A673 (cell line): Measurements from ENCODE around the gene FOXI1. TPM values are rescaled to one million over a fixed set of nuclear protein-coding genes. Genes with fewer than 3 reads are reported as not detected.

ENCODE experiments used
- BruUV-seq: library from RNA; stranded (reverse); fragments of 400-500 nt; replicated peaks from 2 replicates; lab custom pipeline; 2021; lab: Mats Ljungman, UMichigan
- CTCF ChIA-PET: fragments of 300-600 bp; sonication (Branson Sonifier 250); formaldehyde crosslinking; loops from one replicate; lab custom pipeline; 2022; ENCODE audit warnings: antibody characterized with exemption; lab: Charles Lee
- POLR2A ChIA-PET: fragments of 300-600 bp; sonication (Branson Sonifier 250); formaldehyde crosslinking; loops from one replicate; lab custom pipeline; 2022; ENCODE audit warnings: antibody characterized with exemption; ENCODE audit not compliant: low non-redundant PET; lab: Charles Lee
- DNase-seq: peaks from one replicate; pipeline ENCODE4 v3.0.0-alpha.2; 2015; ENCODE audit warnings: low spot score
- H3K27ac ChIP-seq: fragments of 200-600 bp; sonication (generic); 2 replicates; pipeline ENCODE4 v1.5.1; 2016; ENCODE audit warnings: mixed run types, low read depth, mild to moderate bottlenecking, mixed read lengths, antibody characterized with exemption, low read length; ENCODE audit not compliant: poor library complexity, severe bottlenecking
- H3K27me3 ChIP-seq: fragments of 200-600 bp; sonication (generic); replicated peaks from 2 replicates; pipeline ENCODE4 v1.6.1; 2017; ENCODE audit warnings: mixed run types, low read depth, mild to moderate bottlenecking, mixed read lengths, antibody characterized with exemption, low read length; ENCODE audit not compliant: insufficient read depth, poor library complexity
- H3K36me3 ChIP-seq: fragments of 200-600 bp; sonication (generic); 2 replicates; pipeline ENCODE4 v1.6.1; 2016; ENCODE audit warnings: mixed run types, mild to moderate bottlenecking, mixed read lengths, antibody characterized with exemption, low read length; ENCODE audit not compliant: insufficient read depth, poor library complexity, severe bottlenecking
- H3K4me1 ChIP-seq: fragments of 200-600 bp; sonication (generic); 2 replicates; pipeline ENCODE4 v1.6.1; 2017; ENCODE audit warnings: mixed run types, mild to moderate bottlenecking, mixed read lengths, antibody characterized with exemption, low read length; ENCODE audit not compliant: insufficient read depth, poor library complexity, severe bottlenecking
- H3K4me3 ChIP-seq: fragments of 200-600 bp; sonication (generic); 2 replicates; pipeline ENCODE4 v1.5.1; 2016; ENCODE audit warnings: low read depth, mixed run types, mild to moderate bottlenecking, mixed read lengths, low read length; ENCODE audit not compliant: poor library complexity, severe bottlenecking
- H3K9me3 ChIP-seq: fragments of 200-600 bp; sonication (generic); 2 replicates; pipeline ENCODE4 v1.6.1; 2016; ENCODE audit warnings: mixed run types, low read depth, mild to moderate bottlenecking, mixed read lengths, antibody characterized with exemption, low read length; ENCODE audit not compliant: poor library complexity, severe bottlenecking
- EZH2 ChIP-seq: fragments of 200-600 bp; sonication (generic); IDR thresholded peaks from 2 replicates; pipeline ENCODE4 v1.6.1; 2017; ENCODE audit warnings: borderline replicate concordance, low read depth, mild to moderate bottlenecking, mixed read lengths, antibody characterized with exemption, low read length; ENCODE audit not compliant: poor library complexity, severe bottlenecking
- intact Hi-C: fragments of 100-400 bp; cut with micrococcal nuclease; formaldehyde crosslinking; loops from one replicate; pipeline ENCODE4 v1.10.0; 2022; ENCODE audit not compliant: unreplicated experiment
- total RNA-seq: library from RNA; stranded (reverse); gene quantifications from 2 replicates; pipeline ENCODE4 v1.2.3, GENCODE V29; 2021
- TF ChIP-seq, protein P1 (sequence below): fragments of 300-800, 200-600 bp; sonication (generic); conservative IDR thresholded peaks from 2 replicates; pipeline ENCODE4 v1.5.1; 2017; ENCODE audit warnings: low read depth, mild to moderate bottlenecking, antibody characterized with exemption, low read length, moderate library complexity, mixed read lengths

Gene FOXI1
- total RNA-seq, 1 experiment from 2014 or later: not detected

- H3K27ac ChIP-seq: no peak overlapping the region
- no peaks in the 10 kb centered on the region for H3K4me1 ChIP-seq
- no TSS peak for BruUV-seq
- peak; percentile 36 for DNase-seq
- intact Hi-C loops: no loop called here
- ChIA-PET CTCF (no interaction called here), POLR2A (no interaction called here)
- H3K36me3 ChIP-seq: no peaks in the 10 kb centered on the region
- no peak overlapping the region for H3K4me3 ChIP-seq
- H3K9me3 ChIP-seq: no peaks in the 10 kb centered on the region
- H3K27me3 ChIP-seq: no peaks in the 10 kb centered on the region
- no peak for TF ChIP-seq EZH2
- TF ChIP-seq, protein P1, sequence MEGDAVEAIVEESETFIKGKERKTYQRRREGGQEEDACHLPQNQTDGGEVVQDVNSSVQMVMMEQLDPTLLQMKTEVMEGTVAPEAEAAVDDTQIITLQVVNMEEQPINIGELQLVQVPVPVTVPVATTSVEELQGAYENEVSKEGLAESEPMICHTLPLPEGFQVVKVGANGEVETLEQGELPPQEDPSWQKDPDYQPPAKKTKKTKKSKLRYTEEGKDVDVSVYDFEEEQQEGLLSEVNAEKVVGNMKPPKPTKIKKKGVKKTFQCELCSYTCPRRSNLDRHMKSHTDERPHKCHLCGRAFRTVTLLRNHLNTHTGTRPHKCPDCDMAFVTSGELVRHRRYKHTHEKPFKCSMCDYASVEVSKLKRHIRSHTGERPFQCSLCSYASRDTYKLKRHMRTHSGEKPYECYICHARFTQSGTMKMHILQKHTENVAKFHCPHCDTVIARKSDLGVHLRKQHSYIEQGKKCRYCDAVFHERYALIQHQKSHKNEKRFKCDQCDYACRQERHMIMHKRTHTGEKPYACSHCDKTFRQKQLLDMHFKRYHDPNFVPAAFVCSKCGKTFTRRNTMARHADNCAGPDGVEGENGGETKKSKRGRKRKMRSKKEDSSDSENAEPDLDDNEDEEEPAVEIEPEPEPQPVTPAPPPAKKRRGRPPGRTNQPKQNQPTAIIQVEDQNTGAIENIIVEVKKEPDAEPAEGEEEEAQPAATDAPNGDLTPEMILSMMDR: no peak
Observed at GRCh38 chr5:170132269-170132975, 26.7 kb downstream of the FOXI1 start.

DNA sequence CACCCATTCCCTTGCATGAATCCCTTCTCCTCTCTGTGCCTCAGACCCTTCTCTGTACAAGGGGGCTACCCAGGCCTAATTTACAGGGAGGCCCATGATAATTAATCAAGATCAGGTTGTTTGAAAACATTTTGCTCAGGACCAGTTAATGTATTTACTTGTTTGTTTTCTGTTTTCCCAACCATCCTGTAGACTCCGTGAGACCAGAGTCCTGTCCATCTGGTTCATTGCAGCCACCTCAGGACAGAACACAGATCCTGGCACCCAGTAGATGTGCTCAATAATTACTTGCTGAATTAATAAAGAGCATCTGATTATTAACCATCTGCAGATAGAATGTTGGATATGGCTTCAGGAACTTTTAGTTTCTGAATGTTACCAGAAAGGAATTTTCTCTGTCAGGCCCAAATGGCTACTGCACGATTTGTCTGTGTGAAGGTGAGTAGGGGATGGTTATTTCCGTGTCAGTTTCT, 27.3 kb downstream of the FOXI1 start:
- ChIA-PET POLR2A (no interaction called here), CTCF (no interaction called here)
- TF ChIP-seq, protein P1: no peak
- TF ChIP-seq EZH2: no peak
- H3K4me1 ChIP-seq: no peaks in the 10 kb centered on the region
- H3K4me3 ChIP-seq: no peak overlapping the region
- H3K9me3 ChIP-seq: no peaks in the 10 kb centered on the region
- no peaks in the 10 kb centered on the region for H3K36me3 ChIP-seq
- no TSS peak for BruUV-seq
- intact Hi-C loops: no loop called here
- DNase-seq: no peak
- H3K27me3 ChIP-seq: no peaks in the 10 kb centered on the region
- H3K27ac ChIP-seq: no peak overlapping the region

GRCh38 chr5:170135796-170136490, 30.2 kb downstream of the FOXI1 start:
- BruUV-seq: no TSS peak
- ChIA-PET POLR2A (no interaction called here), CTCF (no interaction called here)
- H3K4me3 ChIP-seq: no peak overlapping the region
- H3K4me1 ChIP-seq: no peaks in the 10 kb centered on the region
- no peaks in the 10 kb centered on the region for H3K27me3 ChIP-seq
- no peak overlapping the region for H3K27ac ChIP-seq
- no peaks in the 10 kb centered on the region for H3K36me3 ChIP-seq
- H3K9me3 ChIP-seq: no peaks in the 10 kb centered on the region
- DNase-seq: no peak
- intact Hi-C loops: no loop called here
- TF ChIP-seq, protein P1: no peak
- no peak for TF ChIP-seq EZH2
